Endothelial cell (in vitro differentiated cells): ENCODE results near the gene ACYP1. TPM values are rescaled to one million over a fixed set of nuclear protein-coding genes. Genes with fewer than 3 reads are reported as not detected.

ENCODE experiments used
- DNase-seq: peaks from one replicate; pipeline ENCODE4 v3.0.0; 2021; ENCODE audit warnings: low spot score
- H3K27ac Mint-ChIP-seq: one replicate; pipeline ENCODE4 v1.8.0; 2021; ENCODE audit warnings: mixed read lengths, inconsistent platforms; ENCODE audit not compliant: unreplicated experiment
- H3K27me3 Mint-ChIP-seq: one replicate; pipeline ENCODE4 v1.8.0; 2021; ENCODE audit warnings: mild to moderate bottlenecking, moderate library complexity, mixed read lengths, inconsistent platforms; ENCODE audit not compliant: unreplicated experiment
- H3K36me3 Mint-ChIP-seq: one replicate; pipeline ENCODE4 v1.8.0; 2021; ENCODE audit warnings: mild to moderate bottlenecking, low read depth, mixed read lengths, inconsistent platforms; ENCODE audit not compliant: unreplicated experiment
- H3K4me1 Mint-ChIP-seq: one replicate; pipeline ENCODE4 v1.8.0; 2021; ENCODE audit warnings: mild to moderate bottlenecking, mixed read lengths, inconsistent platforms; ENCODE audit not compliant: unreplicated experiment
- H3K4me3 Mint-ChIP-seq: one replicate; pipeline ENCODE4 v1.8.0; 2021; ENCODE audit warnings: mild to moderate bottlenecking, mixed read lengths, inconsistent platforms; ENCODE audit not compliant: unreplicated experiment
- H3K9me3 Mint-ChIP-seq: one replicate; pipeline ENCODE4 v1.8.0; 2021; ENCODE audit warnings: mixed read lengths, inconsistent platforms; ENCODE audit not compliant: unreplicated experiment
- CTCF ChIP-seq: fragments of 200-600 bp; sonication (generic); IDR thresholded peaks from one replicate; pipeline ENCODE4 v1.5.0; 2021; ENCODE audit warnings: antibody characterized with exemption; ENCODE audit not compliant: unreplicated experiment
- total RNA-seq: library from RNA; stranded (reverse); fragmentation: NEBNext Ultra II Directional; extraction: Animal tissue kit (Norgen Biotek cat#: 25700); gene quantifications from one replicate; pipeline ENCODE4 v1.2.1, GENCODE V29; 2021; ENCODE audit not compliant: unreplicated experiment

Gene ACYP1
- total RNA-seq, 1 donor from 2014 or later, result 5.8 TPM

DNA sequence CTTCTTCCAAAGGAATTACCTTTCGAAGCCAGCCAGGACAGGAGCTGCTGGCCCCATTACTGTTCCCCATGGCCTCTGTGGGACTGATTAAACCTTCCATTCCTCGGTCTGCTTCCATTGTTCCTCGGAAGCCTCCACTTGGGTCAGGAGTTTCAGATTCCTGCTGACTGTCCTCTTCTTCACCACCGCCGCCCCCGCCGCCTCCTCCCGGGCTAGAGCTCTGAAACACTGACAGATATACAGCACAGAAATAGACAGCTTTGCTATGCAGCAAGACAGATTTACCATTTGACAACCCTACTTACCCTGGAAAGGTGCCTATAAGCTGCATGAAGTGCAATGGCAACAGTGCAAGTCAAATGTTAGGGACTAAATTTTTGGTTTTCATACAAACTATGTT is 27.4 kb upstream of the ACYP1 start:
- Mint-ChIP-seq H3K4me1 (no peaks in the 10 kb centered on the region), H3K27me3 (no peaks in the 10 kb centered on the region), H3K4me3 (no peak overlapping the region), H3K36me3 (peaks cover 20% of the 10 kb centered on the region), H3K9me3 (no peaks in the 10 kb centered on the region), H3K27ac (no peak overlapping the region)
- DNase-seq, result no peak
- TF ChIP-seq CTCF, result no peak

- Mint-ChIP-seq H3K27me3 (no peaks in the 10 kb centered on the region), H3K27ac (no peak overlapping the region), H3K4me1 (no peaks in the 10 kb centered on the region), H3K4me3 (no peak overlapping the region), H3K9me3 (no peaks in the 10 kb centered on the region), H3K36me3 (peaks cover 23% of the 10 kb centered on the region)
- no peak for TF ChIP-seq CTCF
- DNase-seq, result no peak
These were observed 26.5 kb upstream of the ACYP1 start for GRCh38 chr14:75090353-75090752.

DNA sequence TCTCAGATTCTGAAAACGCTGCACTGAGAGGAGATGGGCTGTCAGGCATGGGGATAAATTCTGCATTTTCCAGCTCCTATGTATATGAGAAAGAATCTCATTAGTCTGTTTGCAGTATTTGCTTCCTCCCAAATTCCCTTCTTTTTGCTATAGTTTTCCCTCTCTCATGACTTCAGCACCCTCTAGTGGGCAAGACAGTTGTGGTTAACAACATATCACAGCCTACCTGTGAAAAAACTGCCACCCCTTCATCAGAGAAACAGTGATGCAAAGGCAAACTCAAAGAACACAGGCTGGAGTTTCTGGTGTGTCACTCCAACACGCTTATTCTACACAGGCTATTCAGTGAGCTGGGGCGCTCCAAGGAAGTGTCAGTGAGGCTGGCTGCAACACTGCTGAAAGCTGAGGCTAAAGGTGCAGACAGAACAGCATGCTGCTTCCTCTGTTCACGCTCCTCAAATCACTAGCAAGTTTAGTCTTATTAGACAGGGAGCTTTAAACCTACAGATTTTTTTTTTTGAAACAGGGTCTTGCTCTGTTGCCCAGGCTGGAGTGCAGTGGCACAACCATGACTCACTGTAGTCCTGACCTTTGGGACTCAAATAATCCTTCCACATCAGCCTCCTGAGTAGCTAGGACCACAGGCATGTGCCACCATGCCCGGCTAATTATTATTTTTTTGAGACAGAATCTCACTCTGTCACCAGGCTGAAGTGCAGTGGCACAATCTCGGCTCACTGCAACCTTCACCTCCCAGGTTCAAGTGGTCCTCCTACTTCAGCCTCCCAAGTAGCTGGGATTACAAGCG is 24.9 kb upstream of the ACYP1 start:
- peak; percentile 62 for DNase-seq
- no peaks in the 10 kb centered on the region for H3K9me3 Mint-ChIP-seq
- no peak overlapping the region for H3K4me3 Mint-ChIP-seq
- H3K27me3 Mint-ChIP-seq, result no peaks in the 10 kb centered on the region
- H3K4me1 Mint-ChIP-seq, result no peaks in the 10 kb centered on the region
- no peak overlapping the region for H3K27ac Mint-ChIP-seq
- peaks cover 28% of the 10 kb centered on the region for H3K36me3 Mint-ChIP-seq
- peak; percentile 69 for TF ChIP-seq CTCF

DNA sequence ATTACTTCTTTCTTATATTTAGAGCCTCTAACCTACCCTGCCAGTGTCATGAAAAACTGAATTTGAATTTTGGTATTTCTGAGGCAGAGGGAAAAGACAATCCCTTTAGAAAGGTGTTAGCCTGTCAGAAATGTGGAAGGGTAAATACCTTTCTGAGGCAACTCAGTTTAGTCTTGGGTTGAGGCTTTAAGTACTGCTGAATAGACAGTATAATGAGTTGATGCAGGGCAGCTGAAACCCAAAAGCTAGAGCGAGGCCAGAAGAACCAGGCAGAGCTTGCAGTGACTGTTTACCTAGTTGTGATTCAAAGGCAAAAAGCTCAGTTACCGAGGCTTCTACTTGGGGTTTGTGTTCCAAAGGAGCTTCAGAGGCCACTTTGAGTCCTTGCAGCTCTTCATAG is 24.3 kb upstream of the ACYP1 start:
- H3K4me3 Mint-ChIP-seq, result no peak overlapping the region
- no peaks in the 10 kb centered on the region for H3K4me1 Mint-ChIP-seq
- no peak overlapping the region for H3K27ac Mint-ChIP-seq
- no peaks in the 10 kb centered on the region for H3K27me3 Mint-ChIP-seq
- H3K9me3 Mint-ChIP-seq, result no peaks in the 10 kb centered on the region
- peaks cover 30% of the 10 kb centered on the region for H3K36me3 Mint-ChIP-seq
- no peak for TF ChIP-seq CTCF
- DNase-seq, result no peak

DNA sequence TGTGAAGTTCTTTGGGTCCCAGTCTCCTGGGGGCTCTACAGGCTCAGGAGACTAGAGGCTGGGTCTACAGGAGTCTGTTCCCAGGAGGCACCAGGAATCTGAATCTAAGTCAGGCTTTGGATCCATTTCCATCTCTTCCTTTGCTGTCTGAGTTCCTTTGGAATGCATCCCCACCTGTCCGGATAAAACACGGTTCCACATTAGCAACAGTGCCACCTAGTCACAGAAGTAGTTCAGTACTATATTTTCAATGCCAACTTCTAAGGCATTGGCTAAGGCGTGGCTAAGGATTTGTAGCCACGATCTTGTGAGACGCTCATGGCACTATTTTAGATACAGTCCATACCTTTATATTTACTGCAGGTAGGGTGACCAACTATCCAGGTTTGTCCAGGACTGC is 20.7 kb upstream of the ACYP1 start:
- Mint-ChIP-seq H3K36me3 (peaks cover 28% of the 10 kb centered on the region), H3K4me3 (peak overlapping the region; percentile 37)

More for the DNA sequence above, 20.7 kb upstream of the ACYP1 start:
- Mint-ChIP-seq H3K27me3 (peaks cover 3% of the 10 kb centered on the region), H3K9me3 (no peaks in the 10 kb centered on the region), H3K4me1 (no peaks in the 10 kb centered on the region), H3K27ac (no peak overlapping the region)
- TF ChIP-seq CTCF, result no peak
- no peak for DNase-seq
